GM19023 (cell line): ENCODE data around the gene ETFA.

Source experiments
- ATAC-seq: cut with Tn5 transposase; IDR thresholded peaks from one replicate; pipeline ENCODE4 v1.9.1; 2021; ENCODE audit warnings: mild to moderate bottlenecking, moderate library complexity; ENCODE audit not compliant: unreplicated experiment

The ETFA gene

GRCh38 chr15:76179023-76179422 is 132.2 kb downstream of the ETFA start:
- ATAC-seq = no peak

GRCh38 chr15:76178296-76179000 is 132.8 kb downstream of the ETFA start:
- no peak for ATAC-seq

- no peak for ATAC-seq
Measured at GRCh38 chr15:76177491-76178040, 133.7 kb downstream of the ETFA start.

GRCh38 chr15:76176487-76177085 is 134.7 kb downstream of the ETFA start:
- ATAC-seq = no peak

GRCh38 chr15:76176059-76176458 is 135.2 kb downstream of the ETFA start:
- no peak for ATAC-seq

- ATAC-seq = no peak
Measured at GRCh38 chr15:76175442-76175841, 135.8 kb downstream of the ETFA start.

- no peak for ATAC-seq
Measured at GRCh38 chr15:76174654-76175053, 136.6 kb downstream of the ETFA start.

GRCh38 chr15:76173317-76173834 is 137.9 kb downstream of the ETFA start:
- ATAC-seq = no peak

GRCh38 chr15:76172782-76173181 is 138.5 kb downstream of the ETFA start:
- no peak for ATAC-seq

- ATAC-seq = no peak
Measured at GRCh38 chr15:76169911-76170800, 141.1 kb downstream of the ETFA start.

GRCh38 chr15:76169018-76169417 is 142.3 kb downstream of the ETFA start:
- ATAC-seq = no peak

- ATAC-seq = no peak
Measured at GRCh38 chr15:76168237-76168984, 142.9 kb downstream of the ETFA start.

GRCh38 chr15:76165951-76166350 is 145.3 kb downstream of the ETFA start:
- ATAC-seq = no peak
